H1 (cell line): ENCODE data around the gene CWC27. TPM values are rescaled to one million over a fixed set of nuclear protein-coding genes. Genes with fewer than 3 reads are reported as not detected.

Source experiments
- ASH2L ChIP-seq: fragments of 200-600, 300-600 bp; sonication (generic); IDR thresholded peaks from one replicate; pipeline ENCODE4 v1.7.1; 2017; ENCODE audit warnings: low read length
- CREB1 ChIP-seq: IDR thresholded peaks from 2 replicates; pipeline ENCODE4 v1.6.1; 2012; ENCODE audit warnings: inconsistent platforms
- HDAC2 ChIP-seq, 2 experiments: fragments of 300-600 bp in 1 of 2; sonication (generic) in 1 of 2; IDR thresholded peaks; 2 replicates each; pipeline ENCODE4 v1.6.1; 2011 to 2012; ENCODE audit warnings: low read depth in 2 of 2, low read length in 2 of 2, mild to moderate bottlenecking in 2 of 2, moderate library complexity in 2 of 2, borderline replicate concordance in 1 of 2, inconsistent platforms in 1 of 2
- RAD21 ChIP-seq, 2 experiments: IDR thresholded peaks in 1 of 2; conservative IDR thresholded peaks in 1 of 2; 2 replicates each; pipeline ENCODE4 v1.6.1; 2011; ENCODE audit warnings: low read depth in 2 of 2, low read length in 2 of 2, improper control_type of control experiment in 1 of 2, inconsistent platforms in 1 of 2, mild to moderate bottlenecking in 1 of 2, moderate library complexity in 1 of 2
- SAP30 ChIP-seq: fragments of 300-600 bp; sonication (generic); IDR thresholded peaks from 2 replicates; pipeline ENCODE4 v1.7.1; 2012; ENCODE audit warnings: low read length, moderate library complexity, mild to moderate bottlenecking, inconsistent platforms; ENCODE audit not compliant: insufficient read depth, insufficient replicate concordance
- SP1 ChIP-seq: IDR thresholded peaks from 2 replicates; pipeline ENCODE4 v1.6.1; 2011; ENCODE audit warnings: low read depth, low read length
- TEAD4 ChIP-seq: IDR thresholded peaks from 2 replicates; pipeline ENCODE4 v1.6.1; 2012; ENCODE audit warnings: low read depth, low read length, inconsistent platforms, mixed read lengths
- polyA plus RNA-seq, 7 experiments: library from polyadenylated mRNA; depleted of rRNA in 3 of 7; stranded (reverse) in 5 of 7; unstranded in 2 of 7; fragments of >200 nt in 5 of 7; fragments of 200-250 nt in 2 of 7; gene quantifications; 1 replicate in 5 of 7; 2 replicates in 1 of 7; 4 replicates in 1 of 7; pipeline versions ENCODE4 v1.2.1 to v1.2.3, GENCODE V29; 2011 to 2013; ENCODE audit warnings: missing spikeins in 2 of 7, mixed read lengths in 2 of 7
- total RNA-seq: library from RNA; stranded (reverse); fragmentation: NEBNext Ultra II Directional; extraction: Animal tissue kit (Norgen Biotek cat#: 25700); gene quantifications from 2 replicates; pipeline ENCODE4 v1.2.1, GENCODE V29; 2021
- TF ChIP-seq, protein P1 (sequence below): IDR thresholded peaks from 2 replicates; pipeline ENCODE4 v1.6.1; 2011; ENCODE audit warnings: low read depth, mild to moderate bottlenecking, low read length; ENCODE audit not compliant: insufficient read depth

Gene CWC27
- total and polyA plus RNA-seq, 2 of the 8 experiments (the other 6 are each of a cell fraction or from before 2014, with no cell fraction given): 24.9 to 43.4 TPM

GRCh38 chr5:65034029-65034812 is 265.5 kb downstream of the CWC27 start (continued):
- TF ChIP-seq, protein P1, sequence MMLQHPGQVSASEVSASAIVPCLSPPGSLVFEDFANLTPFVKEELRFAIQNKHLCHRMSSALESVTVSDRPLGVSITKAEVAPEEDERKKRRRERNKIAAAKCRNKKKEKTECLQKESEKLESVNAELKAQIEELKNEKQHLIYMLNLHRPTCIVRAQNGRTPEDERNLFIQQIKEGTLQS: no peak
- TF ChIP-seq TEAD4 (no peak), CREB1 (no peak), SAP30 (no peak), HDAC2 (IDR thresholded peaks at IDR 0.05; ENCODE audit: borderline replicate concordance in 1 of 2, low read depth in 2 of 2, low read length in 2 of 2) (no peak), SP1 (no peak), ASH2L (no peak), RAD21 (IDR thresholded peaks at IDR 0.05 in 1 of 2, conservative IDR thresholded peaks at IDR 0.05 in 1 of 2; ENCODE audit: low read depth in 2 of 2, low read length in 2 of 2) (no peak)
